GM19099 (cell line): ENCODE results near the gene ZBTB42.

ENCODE experiments used
- POLR2A ChIP-seq: IDR thresholded peaks from 3 replicates; pipeline ENCODE4 v1.6.1; 2011; ENCODE audit warnings: low read depth; ENCODE audit not compliant: insufficient read length; ENCODE audit errors: extremely low read depth

Gene ZBTB42

GRCh38 chr14:104800771-104801519, at the start of gene ZBTB42:
Gene ZBTB42, plus strand, starts transcription at chr14:104801101. Its CDS starts 97 bp downstream, at chr14:104801198.
- no peak for TF ChIP-seq POLR2A

DNA sequence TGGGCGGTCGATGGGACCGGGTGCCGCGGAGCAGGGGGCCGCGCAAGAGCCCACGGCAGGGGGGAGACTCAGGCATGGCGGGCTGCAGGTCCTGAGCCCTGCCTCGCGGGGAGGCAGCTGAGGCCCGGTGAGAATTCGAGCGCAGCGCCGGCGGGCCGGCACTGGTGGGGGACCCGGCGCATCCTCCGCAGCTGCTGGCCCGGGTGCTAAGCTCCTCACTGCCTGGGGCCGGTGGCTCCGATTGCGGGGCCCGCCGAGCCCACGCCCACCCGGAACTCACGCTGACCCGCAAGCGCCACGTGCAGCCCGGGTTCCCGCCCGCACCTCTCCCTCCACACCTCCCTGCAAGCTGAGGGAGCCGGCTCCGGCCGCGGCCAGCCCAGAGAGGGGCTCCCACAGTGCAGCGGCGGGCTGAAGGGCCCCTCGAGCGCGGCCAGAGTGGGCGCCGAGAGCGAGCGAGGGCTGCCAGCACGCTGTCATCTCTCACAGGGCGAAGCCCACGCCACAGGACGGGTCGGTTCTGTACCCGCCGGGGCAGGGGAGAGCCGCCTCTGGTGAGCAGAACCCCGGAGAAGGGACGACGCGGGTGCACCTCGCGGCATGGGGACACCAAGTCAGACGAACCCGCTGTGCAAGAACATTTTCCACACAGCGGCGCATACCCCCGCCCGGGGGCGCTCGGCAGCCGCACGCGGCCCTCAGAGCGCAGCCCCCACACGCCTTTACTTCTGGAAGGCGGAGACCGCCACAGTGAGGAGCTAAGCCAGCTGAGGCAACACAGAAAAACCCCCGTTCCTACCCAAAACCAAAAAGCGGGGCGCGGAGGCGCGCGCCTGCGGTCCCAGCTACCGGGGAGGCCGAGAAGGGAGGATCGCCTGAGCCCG, 49.1 kb upstream of the ZBTB42 start:
- no peak for TF ChIP-seq POLR2A

DNA sequence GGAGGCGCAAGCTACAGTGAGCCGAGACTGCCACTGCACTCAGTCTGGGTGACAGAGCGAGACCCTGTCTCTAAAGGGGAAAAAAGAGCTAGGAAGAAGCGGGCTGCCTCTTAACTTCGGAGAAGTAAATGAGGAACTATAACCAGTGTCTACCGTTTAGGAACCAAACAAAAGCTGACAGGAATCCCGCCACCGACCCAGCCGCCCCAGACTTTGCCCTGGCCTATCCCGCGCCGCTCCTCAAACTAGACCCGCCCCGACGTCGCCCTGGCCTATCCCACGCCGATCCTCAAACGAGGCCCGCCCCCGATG, 48.5 kb upstream of the ZBTB42 start:
- peak; percentile 68 for TF ChIP-seq POLR2A

DNA sequence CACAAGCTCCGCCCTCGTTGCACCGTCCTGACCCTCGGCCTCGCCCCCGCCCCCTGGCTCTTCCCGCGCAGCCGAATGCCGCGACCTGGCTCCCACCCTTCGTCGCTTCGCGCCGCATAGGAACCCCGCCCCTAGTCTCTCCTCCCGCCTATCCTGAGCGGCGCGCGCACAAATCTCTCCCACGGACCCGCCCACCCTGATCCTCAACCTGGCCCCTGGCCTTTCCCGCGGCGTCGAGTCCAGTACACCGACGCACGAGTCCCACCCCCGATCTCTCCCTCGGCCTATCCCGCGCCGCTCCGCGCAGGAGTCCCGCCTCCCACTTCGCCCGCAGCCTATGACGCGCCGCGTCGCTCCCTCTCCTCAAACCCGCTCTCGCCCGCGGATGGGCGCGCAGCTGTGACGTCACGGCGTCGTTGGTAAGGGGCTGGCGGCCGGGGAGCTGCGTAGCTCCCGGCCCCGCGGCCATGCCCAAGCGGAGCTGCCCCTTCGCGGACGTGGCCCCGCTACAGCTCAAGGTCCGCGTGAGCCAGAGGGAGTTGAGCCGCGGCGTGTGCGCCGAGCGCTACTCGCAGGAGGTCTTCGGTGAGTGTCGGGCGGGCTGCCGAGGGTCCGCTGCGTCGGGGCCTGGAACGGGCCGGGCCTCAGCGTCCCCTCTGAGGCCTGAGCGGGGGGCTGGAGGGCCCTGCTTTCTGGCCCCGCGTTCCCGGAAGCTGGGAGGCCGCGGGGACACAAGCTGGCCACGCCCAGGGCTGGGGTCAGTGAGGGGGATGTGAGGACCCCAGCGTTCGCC, 48.0 kb upstream of the ZBTB42 start, which contains the start of gene SIVA1:
Gene SIVA1 (plus strand): TSS at position 413 of the 793 bp plus-strand sequence. CDS start 55 bp downstream, at position 468.
- TF ChIP-seq POLR2A = peak; percentile 79

DNA sequence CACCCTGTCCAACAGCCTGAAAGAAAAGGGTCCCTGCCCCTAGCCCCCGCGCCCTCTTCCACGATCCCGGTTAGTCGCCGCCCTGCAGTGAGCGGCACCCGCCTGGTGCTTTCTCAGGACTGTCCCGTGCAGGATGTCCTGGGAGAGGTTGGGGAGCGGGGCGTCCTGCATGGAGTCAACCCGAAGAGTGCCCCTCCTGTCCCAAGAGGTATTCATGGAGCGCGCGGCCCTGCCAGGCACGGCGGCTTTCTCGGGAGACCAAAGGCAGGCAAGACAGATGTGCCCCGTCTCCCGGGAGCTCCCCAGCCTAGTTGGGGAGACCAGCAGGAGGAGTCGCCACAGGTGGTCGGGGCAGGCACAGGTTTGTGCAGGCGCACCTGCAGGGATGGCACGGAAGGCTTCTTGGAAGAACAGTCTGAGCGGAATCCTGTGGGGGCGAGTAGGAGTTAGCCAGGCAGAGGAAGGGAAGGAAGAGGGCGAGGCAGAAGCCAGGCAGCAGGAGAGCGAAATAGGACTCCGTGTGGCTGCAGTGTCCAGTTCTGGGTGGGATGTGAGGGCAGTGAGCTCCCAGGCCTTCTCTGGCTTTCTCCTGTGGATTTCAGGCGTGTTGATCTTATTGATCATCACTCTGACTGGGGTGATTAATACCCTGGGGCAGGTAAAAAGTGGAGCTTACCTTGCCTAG, 47.2 kb upstream of the ZBTB42 start:
- no peak for TF ChIP-seq POLR2A

DNA sequence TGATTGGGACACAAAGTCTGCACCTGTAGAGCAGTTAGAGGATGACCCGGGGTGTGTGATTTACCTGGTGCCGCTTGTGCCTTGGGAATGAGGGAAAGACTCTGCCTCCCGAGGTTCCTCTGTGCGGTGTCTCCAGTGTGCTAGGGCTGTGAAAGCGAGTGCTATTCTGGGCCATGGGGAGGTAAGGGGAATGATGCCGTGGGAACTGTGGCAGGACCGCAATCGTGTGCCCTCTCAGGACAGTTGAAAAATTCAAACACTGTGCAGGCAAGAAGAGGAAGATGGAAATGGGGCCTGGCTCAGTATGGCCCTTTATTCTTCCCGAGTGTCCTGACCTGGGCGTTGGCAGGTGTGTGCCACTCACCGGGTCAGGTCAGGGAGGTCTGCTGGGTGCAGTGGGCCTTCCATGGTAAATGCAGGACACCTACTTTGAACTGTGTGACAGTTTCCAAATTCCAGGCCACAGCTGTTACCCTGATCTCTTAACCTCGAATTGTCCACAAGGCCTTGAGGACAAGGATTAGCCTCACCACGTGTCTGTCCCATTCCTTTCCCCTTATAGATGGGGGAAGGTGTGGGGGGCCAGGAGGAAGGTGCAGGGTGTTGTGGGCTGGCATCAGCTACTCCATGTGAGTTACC, 46.6 kb upstream of the ZBTB42 start:
- TF ChIP-seq POLR2A = no peak

- TF ChIP-seq POLR2A = no peak
Observed at GRCh38 chr14:104755621-104756020, 45.3 kb upstream of the ZBTB42 start.

DNA sequence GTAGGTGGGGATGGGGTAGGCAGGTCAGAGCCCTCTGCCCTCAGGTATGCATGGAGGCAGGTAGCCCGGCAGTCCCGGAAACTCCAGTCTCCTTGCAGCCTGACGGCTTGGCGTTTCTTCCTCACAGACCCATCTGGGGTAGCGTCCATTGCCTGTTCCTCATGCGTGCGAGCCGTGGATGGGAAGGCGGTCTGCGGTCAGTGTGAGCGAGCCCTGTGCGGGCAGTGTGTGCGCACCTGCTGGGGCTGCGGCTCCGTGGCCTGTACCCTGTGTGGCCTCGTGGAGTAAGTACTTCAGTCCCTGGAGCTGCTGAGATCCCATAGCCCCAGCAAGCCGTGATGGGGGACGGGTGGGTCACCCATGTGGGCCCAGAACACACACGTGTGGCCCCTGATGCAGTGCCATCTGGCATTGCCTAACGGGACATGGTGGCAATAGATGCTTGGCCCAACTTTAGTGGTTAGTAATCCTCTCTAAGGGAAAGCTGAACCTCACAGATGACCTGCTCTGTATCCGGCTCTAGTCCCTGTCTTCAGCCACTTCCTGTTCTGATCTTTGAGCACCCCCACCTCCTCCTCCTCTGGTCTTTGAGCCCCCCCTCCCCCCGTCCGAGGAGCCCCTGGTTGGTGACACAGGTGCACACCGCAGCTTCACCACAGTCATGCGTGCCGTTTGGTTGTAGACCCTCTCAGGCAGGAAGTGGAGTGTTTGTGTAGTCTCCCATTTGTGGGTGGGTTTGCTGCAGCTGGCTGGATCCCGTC, 44.2 kb upstream of the ZBTB42 start:
- TF ChIP-seq POLR2A = no peak

GRCh38 chr14:104757238-104757585, 43.7 kb upstream of the ZBTB42 start:
- no peak for TF ChIP-seq POLR2A

- TF ChIP-seq POLR2A = no peak
Observed at GRCh38 chr14:104757681-104758392, 43.1 kb upstream of the ZBTB42 start.

DNA sequence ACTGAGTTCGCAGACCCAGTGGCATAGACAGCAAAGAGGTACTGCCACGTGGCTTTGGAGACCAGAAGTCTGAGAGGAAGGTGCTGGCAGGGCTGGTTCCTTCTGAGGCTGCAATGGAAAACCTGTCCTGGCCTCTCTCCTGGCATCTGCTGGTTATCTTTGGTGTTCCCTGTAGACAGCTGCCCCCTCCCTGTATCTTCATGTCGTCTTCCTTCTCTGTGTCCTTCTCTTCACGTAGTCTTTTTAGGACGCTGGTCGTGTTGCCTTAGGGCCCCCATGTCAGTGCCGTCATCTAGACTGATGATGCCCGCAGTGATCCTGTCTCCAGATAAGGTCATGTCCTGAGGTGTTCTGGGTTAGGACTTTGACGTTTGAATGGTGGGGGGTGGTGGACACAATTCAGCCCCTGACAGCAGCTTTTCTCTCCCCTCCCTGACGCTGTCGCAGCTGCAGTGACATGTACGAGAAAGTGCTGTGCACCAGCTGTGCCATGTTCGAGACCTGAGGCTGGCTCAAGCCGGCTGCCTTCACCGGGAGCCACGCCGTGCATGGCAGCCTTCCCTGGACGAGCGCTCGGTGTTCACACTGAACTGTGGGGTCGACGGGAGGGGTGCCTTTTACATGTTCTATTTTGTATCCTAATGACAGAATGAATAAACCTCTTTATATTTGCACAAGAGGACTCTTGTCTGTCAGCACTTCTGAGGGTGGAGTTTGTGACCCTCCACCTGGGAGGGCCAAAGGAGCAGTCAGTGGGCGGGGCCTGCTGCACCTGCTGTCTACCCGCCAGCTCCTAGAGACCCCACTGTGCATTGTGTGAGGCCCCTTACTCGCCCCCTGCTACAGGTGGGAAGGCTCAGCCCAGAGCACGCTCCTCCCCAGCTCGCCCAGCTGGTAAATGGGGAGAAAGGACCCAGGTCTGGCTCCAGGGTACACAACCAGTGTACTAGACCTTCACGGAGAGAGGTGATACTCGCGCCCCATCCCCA, 41.6 kb upstream of the ZBTB42 start:
- no peak for TF ChIP-seq POLR2A

- TF ChIP-seq POLR2A = no peak
Observed at GRCh38 chr14:104765517-104765916, 35.4 kb upstream of the ZBTB42 start.
